H54 (cell line): Measurements from ENCODE around the gene PYGO2.

Experiments
- DNase-seq: peaks from one replicate; pipeline ENCODE4 v3.0.0; 2011; ENCODE audit warnings: low spot score, mixed read lengths; ENCODE audit not compliant: insufficient read length
- FAIRE-seq: peaks from 3 replicates; lab custom pipeline; 2011; peaks lifted over from hg19 to GRCh38; lab: Jason Lieb, UNC
- POLR2A ChIP-seq: IDR thresholded peaks from 2 replicates; pipeline ENCODE4 v1.6.1; 2011; ENCODE audit warnings: low read depth, mild to moderate bottlenecking, low read length

The PYGO2 gene, protein sequence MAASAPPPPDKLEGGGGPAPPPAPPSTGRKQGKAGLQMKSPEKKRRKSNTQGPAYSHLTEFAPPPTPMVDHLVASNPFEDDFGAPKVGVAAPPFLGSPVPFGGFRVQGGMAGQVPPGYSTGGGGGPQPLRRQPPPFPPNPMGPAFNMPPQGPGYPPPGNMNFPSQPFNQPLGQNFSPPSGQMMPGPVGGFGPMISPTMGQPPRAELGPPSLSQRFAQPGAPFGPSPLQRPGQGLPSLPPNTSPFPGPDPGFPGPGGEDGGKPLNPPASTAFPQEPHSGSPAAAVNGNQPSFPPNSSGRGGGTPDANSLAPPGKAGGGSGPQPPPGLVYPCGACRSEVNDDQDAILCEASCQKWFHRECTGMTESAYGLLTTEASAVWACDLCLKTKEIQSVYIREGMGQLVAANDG

DNA sequence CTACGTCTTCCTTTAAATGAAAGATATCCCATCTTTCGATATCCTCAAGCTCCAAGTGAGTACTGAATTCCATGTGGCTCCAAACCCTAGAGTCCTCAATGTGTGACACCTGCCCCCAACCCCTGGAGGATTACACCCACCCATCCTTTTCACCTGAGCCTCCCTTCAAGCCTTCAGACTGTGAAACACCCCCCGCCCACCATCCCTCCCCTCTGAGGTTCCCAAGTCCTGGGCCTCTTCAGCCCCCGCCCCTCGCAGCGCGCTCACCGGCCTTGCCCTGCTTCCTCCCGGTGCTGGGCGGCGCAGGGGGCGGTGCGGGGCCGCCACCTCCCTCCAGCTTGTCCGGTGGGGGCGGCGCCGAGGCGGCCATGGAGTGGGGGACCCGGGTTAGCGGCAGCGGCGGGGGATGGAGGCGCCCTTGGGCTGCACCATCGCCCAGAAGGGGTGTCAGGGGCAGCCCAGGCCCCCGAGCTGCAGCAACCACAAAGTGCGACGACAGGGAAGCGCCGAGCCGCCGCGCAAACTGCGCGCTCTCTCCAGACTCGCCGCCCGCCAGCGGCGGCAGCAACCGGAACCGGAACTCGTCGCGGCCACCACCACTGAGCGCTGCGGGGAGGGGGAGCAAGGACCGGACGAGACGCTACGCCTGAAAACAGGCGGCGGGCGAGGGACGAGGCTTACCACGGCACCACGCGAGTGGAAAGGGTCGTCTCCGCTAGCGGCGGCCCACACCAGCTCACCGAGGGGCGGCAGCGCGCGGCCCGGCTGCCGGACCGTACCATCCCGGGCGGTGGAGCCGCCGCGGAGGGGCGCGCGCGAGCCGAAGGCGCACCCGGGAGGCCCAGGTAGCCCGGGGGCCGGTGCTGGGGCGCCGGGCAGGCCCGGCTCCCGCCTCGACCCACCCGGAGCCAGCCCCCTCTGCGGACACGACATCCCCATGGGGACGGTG is at the start of gene PYGO2:
Gene PYGO2 (minus strand): TSS at position 576 of the 949 bp plus-strand sequence. CDS start 206 bp downstream, at position 370.
- TF ChIP-seq POLR2A: peak; percentile 79
- DNase-seq (peak; percentile 72), FAIRE-seq (no peak)

DNA sequence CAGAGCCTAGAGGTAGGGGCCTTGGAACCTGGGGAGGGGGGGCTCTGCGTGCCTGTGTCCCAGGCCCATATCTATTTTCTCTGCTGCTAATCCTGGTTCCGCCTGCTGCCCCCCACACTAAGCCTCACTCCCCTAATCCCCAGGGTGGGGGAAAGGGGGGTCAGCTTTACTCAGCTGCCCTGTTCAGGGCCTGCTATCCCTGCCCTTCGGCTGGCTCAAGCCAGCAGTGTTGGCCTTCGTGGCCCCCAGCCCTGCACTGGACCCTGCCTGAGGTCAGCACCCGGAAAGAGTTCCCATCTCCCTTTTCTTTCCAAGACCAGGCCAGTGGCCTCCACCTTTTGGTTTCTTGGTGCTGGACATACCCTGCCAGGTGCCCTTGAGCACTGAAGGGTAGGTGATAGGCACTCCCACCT is 49.4 kb upstream of the PYGO2 start:
- DNase-seq (no peak), FAIRE-seq (no peak)

DNA sequence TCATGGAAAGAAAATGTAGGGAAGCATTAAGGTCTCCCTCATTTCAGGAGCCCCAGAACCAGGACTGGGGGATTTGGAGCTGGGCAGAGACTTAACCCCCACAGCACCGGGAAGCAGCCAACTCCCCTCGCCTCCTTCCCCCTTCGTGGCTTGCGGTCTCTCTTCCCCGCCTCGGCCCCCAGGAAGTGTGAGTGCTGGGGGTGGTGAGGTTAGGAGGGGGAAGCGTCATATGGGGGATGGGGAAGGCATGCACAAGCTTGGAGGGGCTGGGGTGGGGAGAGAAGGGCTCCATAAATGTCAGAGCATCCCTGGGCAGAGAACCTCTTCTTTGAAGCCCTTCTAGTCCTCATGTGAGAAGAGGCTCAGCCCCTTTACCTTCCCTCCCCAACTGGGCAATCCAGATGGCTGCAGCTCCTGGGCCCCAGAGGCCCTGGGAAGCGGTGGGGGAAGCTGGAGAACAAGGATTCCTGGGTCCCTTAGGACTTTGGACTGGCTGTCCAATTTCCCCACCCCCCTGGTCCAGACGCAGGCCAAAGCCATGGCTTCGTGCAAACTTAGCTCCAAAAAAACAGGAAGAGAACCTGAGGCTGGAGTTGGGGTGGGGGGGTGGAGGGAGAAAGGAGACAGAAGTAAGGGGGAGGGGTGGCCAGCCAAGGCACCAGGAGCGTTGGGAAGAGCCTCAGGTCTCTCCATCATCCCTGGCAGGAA is 48.8 kb upstream of the PYGO2 start:
- DNase-seq: no peak
- TF ChIP-seq POLR2A: no peak
- no peak for FAIRE-seq

More for the DNA sequence above, 49.4 kb upstream of the PYGO2 start:
- no peak for TF ChIP-seq POLR2A

DNA sequence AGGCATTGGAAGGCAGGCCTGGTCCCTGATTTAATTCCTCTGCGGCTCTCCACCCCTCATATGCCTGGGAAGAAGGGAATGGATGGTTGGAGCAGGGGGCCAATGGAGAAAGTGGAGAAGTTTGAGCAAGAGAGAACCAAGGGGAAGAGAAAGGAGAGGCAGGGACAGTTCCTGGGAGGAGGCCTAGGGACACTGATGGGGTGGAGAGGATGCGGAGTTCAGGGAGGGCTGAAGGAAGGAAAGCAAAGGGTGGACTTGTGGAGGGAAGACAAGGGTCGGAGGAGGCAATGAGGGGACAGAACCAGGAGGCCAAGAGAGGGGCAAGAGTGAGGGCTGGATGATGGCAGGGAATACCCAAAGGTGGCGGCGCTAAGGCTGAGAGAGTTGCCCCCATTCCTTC is 48.2 kb upstream of the PYGO2 start:
- no peak for TF ChIP-seq POLR2A
- FAIRE-seq: no peak
- DNase-seq: no peak

DNA sequence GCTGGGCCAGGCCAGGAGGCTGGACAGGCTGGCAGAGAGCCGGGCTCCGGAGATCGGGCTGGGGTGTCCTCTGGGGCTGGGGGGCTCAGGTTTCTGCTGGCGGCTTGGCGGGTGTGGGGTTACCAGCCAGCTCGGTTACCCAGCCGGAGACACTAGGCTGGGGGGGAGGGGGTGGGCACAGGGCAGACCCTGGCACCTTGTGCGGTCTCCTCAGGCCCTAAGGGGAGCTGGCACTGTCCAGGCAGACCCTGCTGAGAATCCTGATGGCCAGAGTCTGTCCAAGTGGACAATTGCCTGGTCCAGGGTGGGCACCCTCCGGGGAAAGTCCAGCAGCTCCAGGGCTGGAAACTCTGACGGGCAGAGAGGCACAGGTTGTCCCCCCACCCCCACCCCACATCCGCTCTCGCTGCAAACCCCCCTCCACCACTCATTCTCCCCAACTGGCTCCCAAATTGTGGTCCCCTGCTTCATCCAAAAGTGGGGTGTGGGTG is 47.7 kb upstream of the PYGO2 start:
- DNase-seq (no peak), FAIRE-seq (no peak)
- TF ChIP-seq POLR2A: no peak

DNA sequence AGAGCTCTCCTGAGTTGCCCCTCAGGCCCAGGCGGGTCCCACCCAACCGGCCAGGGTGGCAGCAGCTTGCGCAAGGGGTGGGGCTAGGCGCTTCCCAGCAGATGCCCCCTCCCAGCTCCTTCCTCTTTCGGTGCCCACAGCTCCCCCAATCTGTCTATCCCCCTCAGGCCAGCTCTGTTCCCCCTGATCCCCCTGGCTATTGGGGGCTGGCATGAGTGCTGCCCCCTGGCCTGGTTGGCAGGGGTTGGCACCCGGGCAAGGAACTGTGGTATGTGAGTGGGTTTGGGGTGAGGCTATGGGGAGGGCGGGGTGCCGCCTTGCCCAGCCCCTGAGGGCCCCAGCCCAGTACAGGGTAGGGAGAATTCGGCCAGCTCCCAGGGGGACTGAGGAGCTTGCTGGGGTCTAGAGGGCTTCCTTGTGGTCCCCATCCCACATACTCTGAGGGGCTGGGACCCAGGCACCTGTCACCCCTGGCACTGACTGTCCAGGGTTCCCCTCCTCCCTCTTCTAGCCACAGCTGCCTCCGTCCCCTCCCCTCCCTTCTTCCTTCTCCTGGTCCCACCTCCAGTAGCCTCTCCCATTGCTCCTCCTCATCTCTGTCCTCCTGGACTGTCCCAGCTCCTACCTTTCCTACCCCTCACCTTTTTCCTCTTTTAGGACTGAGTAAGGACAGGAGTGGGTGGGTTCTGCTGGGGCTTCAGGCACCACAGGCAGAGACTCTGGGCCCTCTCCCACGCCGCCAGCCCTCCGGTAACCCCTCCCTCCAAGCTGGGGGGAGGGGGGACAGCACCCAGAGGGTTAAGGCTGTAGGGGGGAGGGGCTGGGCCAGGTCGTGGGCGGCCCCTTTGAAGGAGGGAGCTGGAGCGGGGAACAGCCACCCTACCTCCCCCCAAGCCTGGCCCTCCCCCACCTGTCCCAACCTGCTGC is 46.7 kb upstream of the PYGO2 start:
- FAIRE-seq (no peak), DNase-seq (no peak)
- TF ChIP-seq POLR2A: no peak

DNA sequence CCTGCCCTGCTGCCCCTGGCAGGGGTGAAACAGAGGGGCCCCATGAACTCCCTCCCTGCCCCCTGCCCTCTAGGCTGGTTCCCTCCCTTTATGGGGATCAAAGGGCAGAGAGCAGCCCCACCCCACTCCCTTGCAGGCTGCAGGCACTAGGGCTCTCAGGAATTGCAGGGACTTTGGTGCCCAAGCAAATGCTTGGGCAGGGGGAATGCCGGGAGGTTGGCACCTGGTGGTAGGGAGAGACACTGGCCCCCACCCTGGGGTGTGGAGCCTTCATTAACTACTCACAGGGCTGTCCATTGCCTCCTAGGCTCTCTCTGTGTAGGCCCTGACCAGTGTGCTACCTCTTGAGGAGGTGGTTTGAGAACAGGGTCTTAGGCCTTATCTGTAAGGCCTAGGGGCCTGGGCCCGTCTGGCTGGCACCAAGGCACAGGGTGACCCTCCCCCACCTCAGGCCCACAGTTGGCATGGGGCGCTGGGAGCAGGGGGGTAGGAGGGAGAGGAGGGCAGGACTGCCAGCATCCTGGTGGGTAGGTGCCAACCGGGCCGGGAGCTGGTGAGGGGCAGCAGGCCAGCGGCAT is 45.8 kb upstream of the PYGO2 start:
- DNase-seq: no peak
- no peak for FAIRE-seq
- no peak for TF ChIP-seq POLR2A

DNA sequence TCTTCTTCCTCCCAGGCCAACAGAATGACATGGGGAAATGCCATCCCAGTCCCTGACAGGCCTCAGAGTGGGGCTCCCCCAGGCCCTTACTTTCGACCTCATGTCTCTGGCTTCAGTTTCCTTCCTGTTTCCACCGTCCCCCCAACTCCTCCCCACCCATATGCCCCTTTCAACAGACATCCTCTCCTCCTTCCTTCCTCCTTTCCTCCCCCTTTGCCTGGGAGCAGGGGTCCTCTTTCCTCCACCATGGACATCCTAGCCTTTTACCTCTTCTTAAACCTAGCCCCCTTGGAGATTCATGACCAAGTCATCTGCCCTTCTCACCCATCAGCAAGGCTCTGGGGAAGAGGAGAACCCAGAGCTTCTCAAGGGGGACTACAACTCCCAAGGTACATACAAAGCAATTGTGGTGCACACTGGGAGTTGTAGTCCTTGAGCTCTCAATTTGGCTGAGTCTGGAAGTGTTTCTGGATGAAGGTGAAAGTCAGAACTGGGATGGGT is 45.1 kb upstream of the PYGO2 start:
- no peak for FAIRE-seq
- TF ChIP-seq POLR2A: no peak

DNA sequence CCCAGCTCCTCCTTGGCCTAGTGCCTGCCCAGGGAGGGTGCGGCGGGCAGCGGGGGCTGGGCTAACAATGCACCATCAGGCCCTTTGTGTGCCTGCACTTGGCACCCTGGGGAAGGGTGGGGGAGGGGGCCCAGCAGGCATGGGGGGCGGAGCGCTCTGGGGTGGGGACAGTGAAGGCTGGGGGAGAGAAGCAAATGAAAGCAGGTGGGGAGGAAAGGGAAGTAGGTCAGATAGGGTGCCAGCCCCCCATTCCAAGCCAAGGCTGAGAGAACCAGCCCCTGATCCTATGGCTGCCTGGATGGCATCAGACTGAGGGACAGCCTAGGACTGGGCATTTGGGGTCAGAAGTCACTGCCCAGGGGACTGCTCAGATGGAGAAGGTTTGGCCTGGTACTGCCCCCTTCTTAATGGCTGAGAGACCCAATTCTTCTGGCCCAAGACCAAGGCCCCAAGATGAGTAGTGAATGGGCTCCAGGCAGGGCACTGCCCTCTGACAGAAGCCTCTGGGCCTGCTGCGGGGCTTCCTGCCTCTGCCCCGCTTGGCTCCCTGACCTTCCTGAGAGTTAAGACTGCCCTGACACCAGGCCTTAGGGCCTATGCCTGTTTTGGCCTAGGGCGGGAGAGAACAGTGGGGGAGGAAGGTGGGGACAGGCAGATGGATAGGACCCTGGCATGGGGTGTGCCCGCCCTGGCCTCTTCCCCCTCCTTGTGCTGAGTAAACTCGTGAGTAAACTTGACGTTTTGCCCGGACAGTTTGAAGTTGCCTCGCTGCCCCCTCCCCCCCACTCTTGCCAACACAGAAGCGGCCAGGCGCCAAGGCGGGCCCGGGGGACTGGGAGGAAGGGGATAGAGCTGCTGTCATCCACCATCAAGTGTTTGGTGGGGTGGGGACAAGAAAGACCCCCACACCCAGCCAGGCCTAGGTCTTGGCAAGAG is 43.8 kb upstream of the PYGO2 start:
- peak; percentile 76 for DNase-seq
- no peak for TF ChIP-seq POLR2A
- FAIRE-seq: peak; percentile 69

More for the DNA sequence above, 45.1 kb upstream of the PYGO2 start:
- DNase-seq: no peak

DNA sequence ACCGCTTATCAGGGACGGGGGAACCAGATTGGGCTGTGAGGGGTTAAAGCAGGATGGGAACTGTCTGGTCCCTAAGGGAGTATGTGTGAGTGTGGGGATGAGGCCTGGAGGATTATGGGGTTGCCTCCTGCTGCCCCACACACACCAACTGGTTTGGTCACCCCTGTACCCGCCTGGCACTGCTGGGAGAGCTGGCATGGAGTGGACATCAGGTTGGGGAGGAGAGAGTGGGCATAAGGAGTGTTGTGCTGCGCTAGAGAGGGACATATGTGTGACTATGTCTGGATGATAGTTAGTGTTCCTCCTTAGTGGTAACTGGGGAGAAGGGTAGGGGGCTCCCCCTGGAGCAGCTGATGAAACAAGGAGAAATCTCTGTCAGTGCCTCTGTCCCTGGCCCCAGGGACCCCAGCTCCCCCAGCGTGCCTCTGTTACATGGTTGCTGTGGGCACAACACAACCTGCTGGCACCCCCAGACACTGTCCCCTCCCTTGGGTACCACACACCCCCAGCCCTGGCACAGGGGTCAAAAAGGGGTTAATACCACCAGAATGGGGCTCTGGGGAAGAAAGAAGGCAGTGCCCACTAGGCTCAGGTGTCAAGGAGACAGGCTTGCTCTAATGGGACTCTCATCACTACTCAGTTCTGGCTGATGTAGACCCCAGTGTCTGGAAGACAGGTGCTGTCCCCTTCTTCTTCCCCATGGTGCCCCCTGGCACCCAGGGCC is 42.9 kb upstream of the PYGO2 start:
- DNase-seq: no peak
- TF ChIP-seq POLR2A: no peak
- FAIRE-seq: no peak
